ENCODE results near the gene ABI2.

- TF ChIP-seq ELK4 (IDR thresholded peaks at IDR 0.05; ENCODE audit: borderline replicate concordance, low read depth, low read length) (no peak), CTCF (tag by site-specific recombination; IDR thresholded peaks at IDR 0.05) (no peak), ZNF747 (tag by site-specific recombination; IDR thresholded peaks at IDR 0.05) (no peak), ZBTB7A (tag by site-specific recombination; IDR thresholded peaks at IDR 0.05; ENCODE audit: low read depth) (no peak), SETDB1 (IDR thresholded peaks at IDR 0.05; ENCODE audit: insufficient read length, low read length) (no peak), ZNF24 (tag by site-specific recombination; IDR thresholded peaks at IDR 0.05) (no peak), ZNF830 (tag by site-specific recombination; IDR thresholded peaks at IDR 0.05; ENCODE audit: low read depth) (no peak), ZNF175 (tag by site-specific recombination; IDR thresholded peaks at IDR 0.05) (no peak), ZNF704 (tag by site-specific recombination; IDR thresholded peaks at IDR 0.05) (no peak), ZBTB1 (tag by site-specific recombination; IDR thresholded peaks at IDR 0.05) (no peak), HIC1 (tag by site-specific recombination; IDR thresholded peaks at IDR 0.05) (no peak)
Observed at GRCh38 chr2:203395858-203396257, 67.7 kb downstream of the ABI2 start.
